ENCODE data around the gene HOXB8.

HOXB8 gene

DNA sequence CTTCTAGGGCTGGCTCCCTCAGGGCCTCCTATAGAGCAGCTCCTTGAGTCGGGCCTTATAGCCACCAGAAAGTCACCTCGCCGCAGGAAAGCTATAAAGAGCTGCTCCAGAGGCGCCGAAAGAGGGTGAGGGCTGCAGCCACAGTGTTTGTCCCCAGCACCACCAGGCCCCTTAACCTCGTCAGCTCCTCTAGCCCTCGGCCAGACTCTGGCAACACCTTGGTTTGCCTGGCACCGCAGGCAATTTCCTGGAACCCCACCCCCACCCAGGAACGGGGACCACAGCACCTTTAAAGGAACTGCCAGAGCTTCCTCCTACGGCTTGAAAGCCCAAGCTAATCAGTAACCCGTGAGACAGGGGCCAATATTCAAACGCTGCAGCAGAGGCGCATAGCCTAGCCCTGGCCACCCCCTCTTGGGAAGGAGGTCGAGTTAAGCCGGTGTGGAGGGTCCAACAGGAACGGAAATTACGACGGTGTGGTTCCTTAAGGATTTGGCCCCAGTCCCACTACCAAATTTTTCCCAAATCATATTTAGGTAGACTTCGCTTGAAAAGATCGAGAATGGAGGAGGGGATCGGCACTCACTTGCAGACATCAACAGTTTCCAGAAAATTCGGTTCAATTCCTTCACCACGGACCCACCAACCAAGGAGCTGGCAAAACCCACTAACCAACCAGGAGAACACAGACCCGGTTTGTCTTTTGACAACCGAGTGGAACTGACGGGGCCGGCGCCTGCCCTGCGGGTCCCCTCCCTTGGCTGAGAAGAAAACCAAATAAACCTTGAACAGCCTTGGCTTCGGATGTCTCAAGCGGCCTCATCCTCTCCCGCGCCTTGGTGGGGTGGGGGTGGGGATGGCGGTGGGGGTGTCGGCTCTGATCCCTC is 13.3 kb downstream of the HOXB8 start:
- intact Hi-C loops (cut with DNase I), result no loop called here
- no peak for DNase-seq

DNA sequence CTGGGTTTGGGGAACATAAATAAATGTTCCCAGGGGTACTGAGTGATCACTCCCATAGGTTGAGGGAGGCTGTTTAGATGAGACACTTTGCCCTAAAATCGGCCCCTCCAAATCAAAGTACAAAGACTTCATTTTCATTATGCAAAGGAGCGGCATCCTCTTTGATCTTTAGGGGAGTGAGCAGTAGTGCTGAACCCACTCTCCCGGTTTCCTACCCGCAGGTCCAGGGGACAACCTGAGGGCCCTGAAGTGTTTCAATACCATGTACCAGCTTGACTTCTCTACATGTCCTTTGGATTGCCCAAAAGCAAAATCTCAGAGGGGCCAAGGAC is 13.9 kb downstream of the HOXB8 start:
- DNase-seq, result no peak
- intact Hi-C loops (cut with DNase I), result no loop called here

DNA sequence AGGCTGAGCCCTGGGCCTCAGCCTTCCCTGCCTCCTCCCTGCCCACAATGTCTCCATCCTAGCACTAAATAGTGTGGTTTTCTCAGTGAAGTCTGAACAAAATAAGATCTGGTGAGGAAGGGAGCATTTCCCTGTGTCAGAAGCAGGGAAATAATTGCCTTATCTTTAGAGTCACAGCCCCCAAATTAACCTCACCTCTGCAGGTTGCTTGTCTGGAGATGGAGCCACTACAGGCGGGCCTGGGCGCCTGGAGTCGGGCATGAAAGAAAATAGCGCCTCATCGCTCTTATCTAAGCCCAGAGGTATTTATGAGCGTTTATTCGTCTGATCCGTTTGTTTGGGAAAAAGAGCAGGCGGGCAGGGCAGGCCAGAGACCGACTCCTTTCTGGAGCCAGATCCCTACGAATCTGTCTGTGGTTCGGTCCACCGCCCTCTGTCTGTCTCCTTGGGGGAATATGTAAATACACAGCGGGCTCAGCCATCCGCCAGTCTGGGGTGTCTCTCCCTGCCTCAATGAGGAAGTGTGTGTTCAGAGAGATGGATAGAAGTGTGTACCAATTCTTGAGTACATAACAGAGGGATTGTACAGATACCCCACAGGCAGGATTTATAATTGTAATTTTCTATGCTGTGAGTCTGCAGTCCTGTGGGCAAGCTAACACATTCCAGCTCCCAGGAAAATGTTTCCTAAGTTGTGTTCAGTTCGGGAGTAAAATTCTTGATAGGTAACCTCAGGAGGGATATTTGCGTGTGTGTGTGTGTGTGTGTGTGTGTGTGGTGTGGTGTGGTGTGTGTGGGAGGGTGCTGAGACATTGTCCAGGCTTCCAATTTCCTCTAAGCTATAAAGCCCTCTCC is 14.6 kb downstream of the HOXB8 start:
- no peak for DNase-seq
- intact Hi-C loops (cut with DNase I), result no loop called here

DNA sequence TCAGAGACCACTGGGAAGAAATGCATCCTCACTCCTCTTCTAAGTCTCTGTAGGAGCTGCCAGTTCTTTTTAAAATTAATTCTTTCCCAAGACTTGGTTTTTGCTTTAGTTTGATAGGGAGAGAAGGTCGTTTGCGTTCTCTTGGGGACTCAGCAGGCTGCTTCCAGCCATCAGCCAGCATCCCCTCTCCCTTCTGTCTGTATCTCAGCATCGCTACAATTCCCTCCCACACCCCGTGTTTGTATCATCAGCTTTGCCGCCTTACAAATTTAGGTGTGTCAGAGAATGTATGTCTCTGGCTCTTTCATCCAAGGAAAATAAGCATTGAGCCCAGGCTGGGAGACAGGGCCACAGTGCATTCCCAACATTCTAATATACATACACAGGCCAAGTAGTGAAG is 15.7 kb downstream of the HOXB8 start:
- intact Hi-C loops (cut with DNase I), result no loop called here
- no peak for DNase-seq

DNA sequence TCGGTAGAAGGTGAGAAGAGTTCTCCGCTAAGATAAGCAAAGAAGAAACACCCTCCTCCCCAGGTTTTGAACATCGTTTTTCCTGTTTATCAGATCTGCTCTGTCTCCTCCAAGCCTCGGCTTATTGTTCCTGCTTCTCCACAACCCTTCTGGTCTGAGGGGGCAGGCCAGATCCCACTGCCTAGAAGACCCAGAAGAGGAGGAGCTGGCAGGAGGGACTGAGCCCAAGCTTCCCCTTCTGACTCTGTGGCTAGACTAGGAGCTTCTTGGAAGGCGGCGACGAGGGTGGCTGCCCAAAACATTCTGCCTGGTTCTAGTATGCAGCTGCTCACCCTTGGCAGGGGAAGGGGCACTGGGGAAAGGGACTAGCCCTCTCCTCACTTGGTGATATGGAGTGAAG is 16.4 kb downstream of the HOXB8 start:
- intact Hi-C loops (cut with DNase I), result no loop called here
- DNase-seq, result no peak

DNA sequence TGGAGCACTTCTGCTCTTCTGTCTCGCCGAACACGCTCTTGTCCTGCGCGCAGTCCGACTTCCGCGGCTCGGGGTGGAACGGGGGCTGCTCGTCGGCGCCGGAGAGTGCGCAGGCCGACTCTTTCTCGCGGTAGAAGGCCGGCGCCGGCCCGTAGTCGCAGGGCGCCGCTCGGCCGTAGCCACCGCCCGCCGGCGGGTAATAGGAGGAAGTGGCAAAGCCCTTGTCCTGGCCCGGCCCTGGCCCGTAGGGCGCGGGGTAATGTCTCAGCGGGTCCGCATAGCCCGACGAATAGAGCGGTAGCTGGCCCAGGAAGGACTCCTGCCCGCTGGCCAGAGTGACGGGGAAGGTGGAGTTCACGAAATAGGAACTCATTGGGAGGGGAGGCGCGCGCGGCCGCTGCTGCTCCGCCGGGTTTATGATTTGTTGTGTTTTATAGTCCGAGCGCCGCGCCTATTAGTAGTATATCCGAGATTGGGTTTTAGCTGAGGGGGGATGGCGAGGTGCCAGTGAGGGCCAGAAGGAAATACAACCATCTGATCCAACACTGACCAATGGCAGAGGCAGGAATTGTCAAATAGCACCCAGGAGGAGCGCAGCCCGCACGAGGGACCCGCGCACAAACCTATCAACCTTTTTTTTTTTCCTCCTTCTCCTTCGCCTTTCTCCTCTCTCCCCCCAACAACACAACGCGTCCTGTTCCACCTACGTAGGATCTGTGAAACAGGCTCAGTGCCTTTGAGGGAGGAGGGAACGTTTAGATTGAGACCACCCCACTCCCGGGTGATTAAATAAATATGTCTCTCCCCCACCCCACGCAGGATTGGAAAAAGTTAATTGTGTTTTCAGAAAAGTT is 17.1 kb downstream of the HOXB8 start:
- DNase-seq, result no peak
- intact Hi-C loops (cut with DNase I), result no loop called here

DNA sequence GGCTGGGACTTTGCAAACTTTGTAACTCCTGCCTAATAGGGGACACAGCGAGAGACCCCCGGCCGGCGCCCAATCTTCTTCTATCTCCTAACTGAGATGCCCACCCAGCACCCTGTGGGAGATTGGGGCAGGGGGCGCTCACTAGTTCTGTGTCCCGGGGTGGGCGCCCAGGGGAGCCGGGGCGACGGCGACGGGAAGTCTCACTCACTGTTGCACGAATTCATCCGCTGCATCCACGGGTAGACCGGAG is 17.6 kb downstream of the HOXB8 start:
- intact Hi-C loops (cut with DNase I), result no loop called here
- no peak for DNase-seq

DNA sequence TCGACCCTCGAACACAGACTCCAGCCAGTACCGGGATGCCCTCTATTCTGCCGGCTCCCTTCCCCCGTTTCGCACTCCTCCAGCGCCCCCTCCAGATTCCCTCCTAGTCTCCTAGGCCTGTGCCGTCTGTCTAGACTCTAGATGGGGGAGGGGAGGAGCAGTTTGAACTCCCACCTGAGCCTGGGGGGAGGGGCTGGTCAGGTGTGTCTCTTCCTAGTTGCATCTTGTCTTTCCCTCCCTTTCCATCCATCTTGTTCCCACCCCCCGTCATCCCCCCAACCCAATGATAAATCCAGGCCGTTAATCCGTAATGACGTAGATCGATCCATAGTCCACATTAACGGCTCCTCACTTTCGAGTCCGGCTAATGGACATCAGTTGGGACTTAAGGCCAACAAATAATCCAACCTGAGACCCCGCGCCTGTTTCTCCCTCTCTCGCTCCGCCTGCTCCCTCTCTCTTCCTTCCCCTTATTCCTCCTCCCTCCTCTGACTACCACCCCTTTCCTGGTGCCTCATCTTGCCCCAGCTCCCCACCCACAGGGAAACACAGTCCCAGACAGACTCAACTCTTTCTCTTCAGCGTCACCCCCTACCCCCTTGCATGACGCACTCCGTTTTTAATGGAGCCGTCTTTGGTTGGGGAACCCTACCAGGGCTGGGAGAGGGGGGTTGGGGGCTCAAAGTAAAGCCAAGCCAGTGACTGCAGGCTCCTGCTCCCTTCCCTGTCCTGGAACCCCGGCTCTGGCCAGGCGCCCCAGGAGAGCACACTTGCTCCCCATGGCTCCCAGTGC is 18.2 kb downstream of the HOXB8 start:
- intact Hi-C loops (cut with DNase I), result no loop called here
- DNase-seq, result no peak

DNA sequence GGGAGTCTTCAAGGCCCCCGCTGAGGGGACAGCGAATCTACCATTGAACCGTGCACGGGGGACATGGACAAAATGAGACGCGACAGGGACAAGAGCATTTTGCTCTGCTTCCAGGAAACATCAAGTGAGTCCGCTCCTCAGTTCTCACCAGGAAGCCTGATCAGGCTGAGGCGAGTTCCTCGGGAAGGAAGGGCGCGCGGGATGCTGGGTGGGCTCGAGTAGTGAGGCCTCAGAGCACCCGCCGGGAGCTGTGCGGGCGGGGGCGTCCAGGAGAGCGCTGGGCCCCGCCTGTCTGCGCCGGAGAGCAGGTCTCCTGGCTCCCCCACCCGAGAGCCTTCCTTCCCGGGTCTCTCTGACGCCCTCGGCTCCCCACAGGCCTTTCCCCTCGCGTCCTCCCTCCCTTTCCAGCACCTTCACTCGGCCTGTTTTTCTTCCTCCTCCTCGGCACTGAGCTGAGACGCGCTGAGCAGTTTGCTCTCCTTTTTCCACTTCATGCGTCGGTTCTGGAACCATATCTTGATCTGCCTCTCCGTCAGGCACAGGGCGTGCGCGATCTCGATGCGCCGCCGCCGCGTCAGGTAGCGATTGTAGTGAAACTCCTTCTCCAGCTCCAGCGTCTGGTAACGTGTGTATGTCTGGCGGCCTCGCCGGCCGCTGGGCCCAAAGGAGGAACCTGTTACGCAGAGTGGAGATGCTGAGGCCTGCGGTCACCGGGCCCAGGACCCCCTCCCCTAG is 18.9 kb downstream of the HOXB8 start:
- DNase-seq, result no peak
- intact Hi-C loops (cut with DNase I), result no loop called here

DNA sequence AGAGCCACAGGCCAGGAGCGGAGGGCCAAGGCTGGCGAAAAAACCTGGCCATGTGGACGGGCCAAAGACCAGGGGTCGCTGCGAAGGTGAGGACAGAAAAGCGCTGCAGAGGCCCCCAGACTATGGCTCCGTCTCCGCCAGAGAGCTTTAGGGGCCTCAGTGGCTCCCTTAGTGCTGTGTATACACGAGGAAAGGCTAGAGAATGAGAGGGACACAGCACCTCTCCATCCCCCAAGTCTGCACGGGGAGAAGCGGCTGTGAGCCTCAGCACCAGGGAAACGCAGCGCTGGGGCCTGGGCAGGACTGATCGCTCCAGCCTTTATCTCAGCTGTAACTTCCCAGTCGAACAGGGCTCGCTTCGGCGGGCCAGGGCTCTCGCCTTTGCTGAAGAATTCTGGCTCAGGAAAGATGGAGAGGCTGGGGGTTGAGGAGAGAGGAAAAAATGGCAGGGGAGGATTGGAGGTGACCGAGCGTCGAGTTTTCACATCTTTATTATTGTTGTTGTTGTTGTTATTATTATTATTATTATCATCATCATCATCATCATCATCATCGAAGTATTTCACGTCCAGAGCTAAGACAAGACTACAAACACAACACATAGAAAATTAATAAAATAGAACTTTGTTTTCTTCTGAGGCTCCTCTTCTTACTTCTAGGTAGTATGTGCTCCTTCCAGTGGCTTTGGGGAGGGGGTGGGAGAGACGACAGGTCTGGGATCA is 19.7 kb downstream of the HOXB8 start:
- no peak for DNase-seq
- intact Hi-C loops (cut with DNase I), result no loop called here

DNA sequence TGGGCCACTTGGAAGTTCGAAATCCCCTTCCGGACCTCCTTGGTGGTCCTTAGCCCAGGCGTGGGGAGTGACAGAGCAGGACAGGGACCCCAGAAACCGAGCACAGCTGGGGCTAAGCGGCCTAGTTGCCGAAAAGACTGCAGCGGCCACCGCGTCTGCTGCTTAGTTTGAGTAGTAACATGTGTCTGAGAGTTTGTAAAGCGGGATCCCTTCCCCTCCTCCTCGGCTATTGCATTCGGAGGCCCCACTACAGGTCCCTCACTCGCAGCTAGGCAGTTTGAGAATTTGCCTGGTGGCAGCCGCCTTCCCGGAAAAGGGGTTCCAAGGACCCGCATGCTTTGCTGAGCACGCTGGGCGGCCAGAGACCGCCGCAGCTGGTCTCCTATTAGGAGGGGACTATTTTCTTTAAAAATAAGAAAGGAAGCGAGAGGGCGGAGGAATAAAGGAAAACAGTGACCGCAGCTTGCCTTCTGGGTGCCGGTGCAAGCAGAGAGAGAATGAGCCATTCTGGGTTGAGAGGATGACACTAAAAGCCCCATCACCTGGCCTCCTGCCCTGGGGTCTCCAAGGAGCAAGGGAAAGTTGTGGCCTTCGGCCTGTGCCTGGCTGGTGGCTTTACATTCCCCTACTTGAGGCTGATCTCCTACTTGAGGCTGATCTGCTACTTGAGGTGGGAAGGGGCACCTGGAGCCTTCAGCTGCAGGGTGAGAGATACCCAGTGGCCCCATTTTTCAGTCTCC is 20.4 kb downstream of the HOXB8 start:
- intact Hi-C loops (cut with DNase I), result no loop called here
- no peak for DNase-seq

DNA sequence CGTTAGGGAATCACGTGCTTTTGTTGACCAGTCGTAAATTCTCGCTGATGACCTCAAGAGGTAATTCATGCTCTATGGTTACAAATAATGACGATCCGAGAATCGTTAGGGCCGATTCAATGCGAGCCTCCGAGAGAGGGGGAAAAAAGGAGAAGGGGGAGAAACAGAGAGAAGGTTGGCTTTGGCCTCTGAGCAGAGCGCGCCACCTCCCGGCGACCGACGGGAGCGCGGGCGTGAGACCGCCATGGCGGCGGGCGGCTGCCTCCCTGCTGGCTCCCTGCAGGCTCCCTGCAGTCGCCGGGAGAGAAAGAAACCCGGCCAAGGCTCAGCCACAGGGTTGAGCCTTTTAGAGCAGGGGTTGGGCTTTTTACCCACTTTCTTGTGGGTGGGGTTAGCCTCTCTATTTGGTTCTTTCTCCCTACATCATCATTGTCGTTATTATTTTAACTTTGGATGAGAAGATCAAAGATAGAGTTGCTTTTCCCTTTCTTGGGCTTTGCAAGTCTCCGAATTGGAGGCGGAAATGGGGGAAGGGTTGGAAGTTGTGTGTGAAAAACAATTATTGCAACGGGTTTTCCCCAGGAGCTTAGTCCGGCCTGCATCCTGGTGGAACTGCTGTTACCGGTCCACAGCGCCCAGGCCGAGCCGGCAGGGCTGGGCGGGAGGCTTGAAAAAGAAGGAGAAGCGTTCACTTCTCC is 21.1 kb downstream of the HOXB8 start:
- peak in 15 of 42 donors; percentile 8 to 62 (median 33) for DNase-seq
- intact Hi-C loops (cut with DNase I), result no loop called here

DNA sequence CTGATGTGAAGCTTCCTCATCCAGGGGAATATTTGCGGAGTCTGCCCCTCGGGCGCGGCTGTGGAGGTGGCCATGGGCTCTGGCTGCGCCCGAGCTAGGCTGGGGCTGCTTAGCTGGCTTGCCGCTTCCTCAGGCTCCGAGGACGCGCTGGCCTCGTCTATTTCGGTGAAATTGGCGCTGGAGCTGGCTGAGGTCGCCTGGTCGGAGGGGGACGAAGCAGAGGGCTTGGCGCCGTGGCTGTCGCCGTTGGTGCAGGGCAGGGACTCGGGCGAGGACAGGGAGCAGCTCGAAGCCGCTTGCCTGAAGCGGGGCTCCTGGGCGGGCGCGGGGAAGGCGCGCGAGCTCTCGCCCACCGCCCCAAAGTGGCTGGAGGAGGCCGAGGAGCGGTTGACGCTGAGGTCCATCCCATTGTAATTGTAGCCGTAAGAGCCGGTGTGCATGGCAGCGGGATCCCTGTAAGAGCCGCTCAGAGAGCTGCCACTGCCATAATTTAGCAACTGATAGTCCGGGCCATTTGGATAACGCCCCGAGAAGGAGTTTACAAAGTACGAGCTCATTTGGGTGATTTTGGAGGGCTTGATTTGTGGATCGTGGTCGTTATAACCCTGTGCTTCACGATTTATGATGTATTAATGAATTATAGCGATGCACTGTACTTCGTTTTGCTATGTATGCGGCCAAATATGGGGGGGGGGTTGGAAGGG is 21.8 kb downstream of the HOXB8 start, which contains the start of gene HOXB5:
TSS of gene HOXB5 (minus strand) at position 654 of the 704 bp plus-strand sequence. CDS start at position 557, 97 bp downstream.
- intact Hi-C loops (cut with DNase I), result no loop called here
- no peak for DNase-seq

DNA sequence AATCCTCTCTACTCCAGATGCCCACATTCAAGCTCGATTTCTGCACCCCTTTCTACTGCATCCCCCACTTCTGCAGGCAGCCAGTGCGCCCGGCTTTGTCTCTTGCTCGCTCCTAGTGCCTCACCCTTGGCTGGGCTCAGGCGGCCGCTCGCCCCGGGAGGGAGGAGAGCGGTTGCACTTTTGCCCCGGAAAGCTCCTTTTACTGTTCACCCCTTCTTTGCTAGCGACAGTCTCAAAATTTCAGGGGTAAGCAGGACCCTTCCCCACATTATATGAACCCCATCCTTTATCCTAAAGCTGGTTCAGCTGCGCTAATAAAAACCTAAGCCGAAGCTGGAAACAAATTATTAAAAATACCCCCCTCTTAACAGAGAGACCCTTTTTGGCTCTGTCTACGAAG is 22.5 kb downstream of the HOXB8 start:
- DNase-seq, result no peak
- intact Hi-C loops (cut with DNase I), result no loop called here

DNA sequence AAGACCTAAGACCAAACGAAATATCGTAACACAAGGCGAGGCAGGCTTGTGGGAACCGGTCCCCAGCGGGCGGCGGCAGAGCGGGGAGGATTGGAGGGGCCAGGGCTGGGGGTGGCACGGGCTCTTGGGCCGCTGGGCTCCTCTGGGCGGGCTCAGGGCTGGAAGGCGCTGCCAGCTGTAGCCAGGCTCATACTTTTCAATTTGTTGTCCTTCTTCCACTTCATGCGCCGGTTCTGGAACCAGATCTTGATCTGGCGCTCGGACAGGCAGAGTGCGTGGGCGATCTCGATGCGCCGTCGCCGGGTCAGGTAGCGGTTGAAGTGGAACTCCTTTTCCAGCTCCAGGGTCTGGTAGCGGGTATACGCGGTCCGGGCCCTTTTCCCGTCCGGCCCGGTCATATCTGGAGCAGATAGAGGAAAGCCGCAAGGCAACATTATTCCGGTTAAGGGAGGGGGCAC is 23.0 kb downstream of the HOXB8 start:
- intact Hi-C loops (cut with DNase I), result no loop called here
- no peak for DNase-seq
